HG03060 (cell line): ENCODE data around the gene ZNF574.

ENCODE experiments used
- ATAC-seq: cut with Tn5 transposase; IDR thresholded peaks from one replicate; pipeline ENCODE4 v1.9.1; 2021; ENCODE audit warnings: low read depth, moderate number of reproducible peaks; ENCODE audit not compliant: unreplicated experiment

The ZNF574 gene

GRCh38 chr19:42053037-42053935, 22.7 kb upstream of the ZNF574 start:
- no peak for ATAC-seq

GRCh38 chr19:42054205-42054604, 21.8 kb upstream of the ZNF574 start:
- no peak for ATAC-seq

- ATAC-seq, result no peak
Observed at GRCh38 chr19:42057846-42058245, 18.1 kb upstream of the ZNF574 start.

GRCh38 chr19:42059196-42059595, 16.8 kb upstream of the ZNF574 start:
- no peak for ATAC-seq

- ATAC-seq, result no peak
Observed at GRCh38 chr19:42060117-42060516, 15.8 kb upstream of the ZNF574 start.

- no peak for ATAC-seq
Observed at GRCh38 chr19:42062381-42062780, 13.6 kb upstream of the ZNF574 start.

GRCh38 chr19:42064432-42064831, 11.5 kb upstream of the ZNF574 start:
- no peak for ATAC-seq

GRCh38 chr19:42065051-42065450, 10.9 kb upstream of the ZNF574 start:
- ATAC-seq, result no peak

- no peak for ATAC-seq
Observed at GRCh38 chr19:42065511-42065910, 10.5 kb upstream of the ZNF574 start.

- ATAC-seq, result no peak
Observed at GRCh38 chr19:42066075-42066754, 9.8 kb upstream of the ZNF574 start.

GRCh38 chr19:42067315-42067888, 8.6 kb upstream of the ZNF574 start:
- ATAC-seq, result no peak

GRCh38 chr19:42068361-42068755, 7.6 kb upstream of the ZNF574 start:
- no peak for ATAC-seq

GRCh38 chr19:42068756-42069571, 7.0 kb upstream of the ZNF574 start:
- ATAC-seq, result no peak

GRCh38 chr19:42069619-42070351, 6.2 kb upstream of the ZNF574 start, which contains the start of gene GRIK5:
Gene GRIK5, minus strand, starts transcription at chr19:42070206. Its CDS starts 4,436 bp downstream, at chr19:42065770.
- no peak for ATAC-seq

- ATAC-seq, result no peak
Observed at GRCh38 chr19:42071247-42071646, 4.7 kb upstream of the ZNF574 start.

- no peak for ATAC-seq
Observed at GRCh38 chr19:42074513-42075363, 1.2 kb upstream of the ZNF574 start.

- ATAC-seq, result no peak
Observed at GRCh38 chr19:42075364-42075615, 676 bp upstream of the ZNF574 start.

GRCh38 chr19:42076380-42076944, 496 bp downstream of the ZNF574 start:
- no peak for ATAC-seq

GRCh38 chr19:42078058-42078457, 2.1 kb downstream of the ZNF574 start:
- ATAC-seq, result no peak
